HUES6 (cell line): Measurements from ENCODE around the gene SLC6A19.

Source experiments
- H3K27ac ChIP-seq: 2 replicates; pipeline ENCODE4 v1.7.0; 2013; ENCODE audit warnings: low read depth, mild to moderate bottlenecking, low read length, inconsistent platforms
- H3K27me3 ChIP-seq: 2 replicates; pipeline ENCODE4 v1.6.1; 2013; ENCODE audit warnings: low read length; ENCODE audit not compliant: control insufficient read depth, insufficient read depth
- H3K36me3 ChIP-seq: 2 replicates; pipeline ENCODE4 v1.6.1; 2013; ENCODE audit warnings: low read length; ENCODE audit not compliant: control insufficient read depth, insufficient read depth
- H3K4me1 ChIP-seq: 2 replicates; pipeline ENCODE4 v1.6.1; 2013; ENCODE audit warnings: low read length; ENCODE audit not compliant: control insufficient read depth, insufficient read depth
- H3K4me3 ChIP-seq: 2 replicates; pipeline ENCODE4 v1.5.1; 2013; ENCODE audit warnings: low read depth, low read length
- H3K9ac ChIP-seq: one replicate; pipeline ENCODE4 v1.6.1; 2013; ENCODE audit warnings: mild to moderate bottlenecking, low read length
- H3K9me3 ChIP-seq: 2 replicates; pipeline ENCODE4 v1.6.1; 2013; ENCODE audit warnings: low read depth, low read length; ENCODE audit not compliant: control insufficient read depth, insufficient read depth

The SLC6A19 gene

DNA sequence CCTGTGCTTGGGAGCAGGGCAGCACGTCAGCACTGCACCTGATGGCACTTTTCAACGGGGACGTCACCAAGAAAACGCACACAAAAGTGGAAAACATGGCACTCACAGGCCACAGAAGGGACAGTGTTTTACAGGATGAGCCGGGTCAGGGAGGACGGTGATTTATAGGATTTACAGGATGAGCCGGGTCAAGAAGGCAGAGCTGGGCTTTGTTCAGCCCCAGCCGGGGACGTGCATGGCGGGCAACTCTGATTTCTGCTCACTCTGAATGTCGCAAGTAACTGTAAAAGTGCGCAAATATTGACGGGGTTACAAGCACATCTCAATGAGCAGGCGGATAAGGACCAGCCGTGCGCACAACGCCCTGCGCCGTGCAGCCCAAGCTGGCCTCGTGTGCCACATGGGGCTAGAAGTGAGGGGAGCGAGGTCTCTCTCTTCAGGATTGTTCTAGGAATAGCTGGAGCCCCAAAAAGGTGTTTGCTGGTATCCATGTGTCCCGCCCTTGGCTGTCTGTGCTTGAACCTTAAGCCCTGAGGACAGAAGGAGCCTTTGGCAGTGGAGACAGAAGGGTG is 40.2 kb downstream of the SLC6A19 start:
- no peak overlapping the region for H3K9ac ChIP-seq
- peaks cover 5% of the 10 kb centered on the region; the same call in 1 of the 2 replicates for H3K27me3 ChIP-seq
- no peak overlapping the region for H3K4me3 ChIP-seq
- no peak overlapping the region for H3K27ac ChIP-seq
- peaks cover 2% of the 10 kb centered on the region for H3K9me3 ChIP-seq
- no peaks in the 10 kb centered on the region for H3K36me3 ChIP-seq
- 0 out of 2 replicates have a peak, but pooled peaks cover 4% of the 10 kb centered on the region for H3K4me1 ChIP-seq

DNA sequence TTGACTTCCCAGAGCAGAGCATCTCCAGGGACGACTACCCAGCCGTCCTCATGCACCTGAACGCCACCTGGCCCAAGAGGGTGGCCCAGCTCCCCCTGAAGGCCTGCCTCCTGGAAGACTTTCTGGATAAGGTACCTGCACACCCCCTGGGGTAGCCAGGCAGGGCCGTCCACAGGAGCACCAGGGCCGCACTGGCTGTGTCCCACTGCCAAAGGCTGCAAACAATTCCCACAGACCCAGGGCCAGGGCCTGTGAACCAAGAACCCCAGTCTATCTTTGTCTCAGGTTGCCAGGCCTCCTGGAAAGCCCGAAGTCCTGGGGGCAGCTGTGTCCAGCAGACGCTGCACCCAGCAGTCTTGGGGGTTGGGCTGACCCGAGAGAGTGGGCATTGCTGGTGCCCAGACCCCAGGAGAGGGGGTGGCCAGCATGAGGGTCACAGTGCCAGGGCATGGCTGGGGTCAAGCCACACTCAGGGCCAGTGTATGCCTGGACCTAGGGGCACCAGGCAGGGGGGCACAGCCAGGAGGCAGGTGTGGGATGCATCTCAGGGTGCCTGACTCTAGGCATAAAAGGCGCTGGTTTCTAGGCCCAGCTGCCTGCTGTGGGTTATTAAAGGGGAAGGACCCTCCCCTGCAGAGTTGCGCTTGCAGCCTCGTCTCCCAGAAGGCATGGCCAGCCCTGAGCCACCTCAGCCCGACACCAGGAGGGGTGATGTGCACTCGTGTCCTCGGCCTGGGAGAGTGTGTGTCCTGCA is 41.5 kb downstream of the SLC6A19 start:
- Histone ChIP-seq H3K27ac (no peak overlapping the region), H3K36me3 (no peaks in the 10 kb centered on the region), H3K4me1 (0 out of 2 replicates have a peak, but pooled peaks cover 4% of the 10 kb centered on the region), H3K4me3 (no peak overlapping the region), H3K27me3 (peaks cover 15% of the 10 kb centered on the region; the same call in 1 of the 2 replicates), H3K9me3 (no peaks in the 10 kb centered on the region), H3K9ac (no peak overlapping the region)

DNA sequence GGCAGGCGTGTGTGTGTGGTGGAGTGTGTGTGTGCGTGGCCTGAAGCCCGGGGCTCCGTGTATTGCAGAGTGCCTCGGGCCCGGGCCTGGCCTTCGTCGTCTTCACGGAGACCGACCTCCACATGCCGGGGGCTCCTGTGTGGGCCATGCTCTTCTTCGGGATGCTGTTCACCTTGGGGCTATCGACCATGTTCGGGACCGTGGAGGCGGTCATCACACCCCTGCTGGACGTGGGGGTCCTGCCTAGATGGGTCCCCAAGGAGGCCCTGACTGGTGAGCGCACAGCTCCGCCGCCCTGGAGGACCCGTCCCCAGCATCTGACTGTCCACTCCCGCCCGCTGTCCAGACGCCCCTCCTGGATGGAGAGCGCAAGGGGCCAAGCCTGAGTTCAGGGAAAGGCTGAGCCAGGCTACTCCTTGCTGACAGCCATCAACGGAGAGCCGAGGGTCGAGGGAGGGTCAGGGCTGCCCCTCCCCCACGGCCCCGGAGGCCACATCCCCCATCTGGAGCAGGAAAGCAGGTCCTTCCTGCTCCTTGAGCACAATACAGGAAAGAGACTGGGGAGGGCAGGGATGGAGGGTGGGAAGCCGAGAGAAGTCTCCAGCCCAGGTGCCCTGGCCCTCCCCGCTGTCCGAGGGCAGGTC is 42.2 kb downstream of the SLC6A19 start:
- Histone ChIP-seq H3K27me3 (peaks cover 18% of the 10 kb centered on the region; the same call in 1 of the 2 replicates), H3K9ac (no peak overlapping the region), H3K27ac (no peak overlapping the region), H3K36me3 (no peaks in the 10 kb centered on the region), H3K4me1 (0 out of 2 replicates have a peak, but pooled peaks cover 4% of the 10 kb centered on the region), H3K9me3 (no peaks in the 10 kb centered on the region), H3K4me3 (no peak overlapping the region)

DNA sequence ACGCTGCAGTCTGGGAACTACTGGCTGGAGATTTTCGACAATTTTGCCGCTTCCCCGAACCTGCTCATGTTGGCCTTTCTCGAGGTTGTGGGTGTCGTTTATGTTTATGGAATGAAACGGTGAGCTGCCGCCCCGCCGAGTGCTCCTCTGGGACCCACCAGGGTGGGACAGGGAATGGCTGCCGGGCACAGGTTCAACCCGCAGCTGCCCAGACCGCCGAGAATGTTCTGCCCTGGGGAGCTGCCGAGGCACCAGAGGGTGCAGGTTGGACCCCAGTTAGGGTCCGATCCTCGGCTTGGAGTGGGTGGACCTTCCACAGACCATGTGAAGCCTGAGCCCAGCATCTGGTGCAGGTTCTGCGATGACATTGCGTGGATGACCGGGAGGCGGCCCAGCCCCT is 42.9 kb downstream of the SLC6A19 start:
- Histone ChIP-seq H3K4me3 (no peak overlapping the region), H3K9me3 (no peaks in the 10 kb centered on the region), H3K36me3 (no peaks in the 10 kb centered on the region), H3K27me3 (peaks cover 18% of the 10 kb centered on the region; the same call in 1 of the 2 replicates), H3K4me1 (0 out of 2 replicates have a peak, but pooled peaks cover 4% of the 10 kb centered on the region), H3K9ac (no peak overlapping the region), H3K27ac (no peak overlapping the region)

DNA sequence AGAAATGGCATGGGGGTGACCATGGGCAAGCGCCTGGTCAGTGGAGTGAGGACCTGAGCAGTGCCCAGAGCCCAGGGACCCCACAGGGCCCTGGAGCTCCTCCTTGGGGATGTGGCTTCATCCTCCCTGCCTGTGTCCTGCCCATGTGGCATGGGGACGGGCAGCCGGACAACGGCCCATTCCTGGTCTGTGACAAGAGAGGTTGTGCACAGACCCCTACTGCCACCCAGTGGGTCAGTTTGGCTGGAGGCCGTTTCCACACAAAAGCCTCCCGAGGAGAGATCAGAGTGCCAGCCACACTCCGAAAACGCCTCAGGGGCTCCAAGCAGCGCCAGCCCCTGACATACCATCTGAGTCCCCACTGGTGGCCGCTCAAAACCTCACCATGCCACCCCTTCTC is 43.6 kb downstream of the SLC6A19 start:
- no peaks in the 10 kb centered on the region for H3K36me3 ChIP-seq
- peaks cover 18% of the 10 kb centered on the region; the same call in 1 of the 2 replicates for H3K27me3 ChIP-seq

DNA sequence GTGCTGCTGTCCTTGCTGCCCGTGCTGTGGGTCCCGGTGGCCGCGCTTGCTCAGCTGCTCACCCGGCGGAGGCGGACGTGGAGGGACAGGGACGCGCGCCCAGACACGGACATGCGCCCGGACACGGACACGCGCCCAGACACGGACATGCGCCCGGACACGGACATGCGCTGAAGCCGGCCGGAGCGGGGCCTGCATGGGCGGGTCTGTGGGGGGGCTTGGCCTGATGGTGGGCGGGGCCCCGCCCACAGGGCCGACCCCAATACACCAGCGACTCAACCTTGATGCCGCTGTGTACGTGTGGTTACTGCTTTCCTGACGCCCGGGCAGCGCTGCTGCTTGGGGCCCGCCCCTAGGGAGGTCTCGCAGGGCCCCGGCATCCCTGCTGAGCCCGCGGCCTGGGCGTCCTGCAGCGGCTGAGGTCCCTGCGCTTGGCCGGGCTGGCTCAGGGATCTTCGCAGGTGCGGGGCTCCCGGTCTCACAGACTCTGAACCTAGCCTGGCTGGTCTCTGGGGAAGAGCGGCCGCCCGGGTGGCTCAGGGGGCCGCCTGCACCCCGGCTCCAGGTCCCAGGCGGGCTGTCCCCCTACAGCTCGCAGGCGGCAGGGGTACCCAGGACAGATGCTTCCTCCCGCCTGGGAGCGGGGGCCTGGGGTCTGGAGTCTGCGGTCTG is 44.6 kb downstream of the SLC6A19 start:
- Histone ChIP-seq H3K27me3 (peaks cover 18% of the 10 kb centered on the region; the same call in 1 of the 2 replicates), H3K36me3 (no peaks in the 10 kb centered on the region), H3K9me3 (no peaks in the 10 kb centered on the region), H3K4me1 (0 out of 2 replicates have a peak, but pooled peaks cover 4% of the 10 kb centered on the region), H3K4me3 (no peak overlapping the region), H3K27ac (no peak overlapping the region), H3K9ac (no peak overlapping the region)

More for the DNA sequence above, 43.6 kb downstream of the SLC6A19 start:
- H3K9me3 ChIP-seq = no peaks in the 10 kb centered on the region
- H3K4me1 ChIP-seq = 0 out of 2 replicates have a peak, but pooled peaks cover 4% of the 10 kb centered on the region
- no peak overlapping the region for H3K9ac ChIP-seq
- H3K27ac ChIP-seq = no peak overlapping the region
- no peak overlapping the region for H3K4me3 ChIP-seq

DNA sequence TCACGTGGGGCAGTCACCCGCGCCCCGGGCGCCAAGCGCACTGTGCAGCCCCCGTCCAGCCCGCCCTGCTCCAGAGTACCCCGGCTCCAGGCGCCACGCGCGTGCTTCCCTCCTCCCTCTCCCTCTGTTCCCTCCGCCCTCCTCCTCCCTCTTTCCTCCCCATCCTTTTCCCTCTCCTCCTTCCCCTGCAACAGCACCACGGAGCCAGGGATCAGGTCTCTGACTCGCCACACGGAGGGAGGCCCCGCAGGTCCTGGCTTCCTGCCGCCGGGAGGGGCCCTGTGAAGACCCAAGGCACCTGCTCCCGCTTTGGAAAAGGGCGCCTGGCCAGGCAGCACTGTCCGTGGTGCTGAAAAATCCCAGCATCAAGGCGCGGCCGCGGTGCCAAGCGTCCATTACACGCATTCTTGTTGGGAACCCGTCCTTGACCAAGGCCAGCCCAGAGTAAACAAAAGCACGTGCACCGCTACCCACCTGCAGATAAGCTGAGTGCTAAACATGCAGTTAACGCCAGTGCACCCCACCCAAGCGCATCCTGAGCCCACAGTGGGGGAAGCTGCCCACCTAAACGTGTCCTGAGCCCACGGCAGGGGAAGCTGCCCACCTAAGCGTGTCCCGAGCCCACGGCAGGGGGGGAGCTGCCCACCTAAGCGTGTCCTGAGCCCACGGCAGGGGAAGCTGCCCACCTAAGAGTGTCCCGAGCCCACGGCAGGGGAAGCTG is 45.5 kb downstream of the SLC6A19 start:
- H3K4me3 ChIP-seq = no peak overlapping the region
- H3K9ac ChIP-seq = no peak overlapping the region
- no peaks in the 10 kb centered on the region for H3K36me3 ChIP-seq
- H3K27ac ChIP-seq = no peak overlapping the region
- H3K4me1 ChIP-seq = 0 out of 2 replicates have a peak, but pooled peaks cover 4% of the 10 kb centered on the region
- H3K27me3 ChIP-seq = peaks cover 18% of the 10 kb centered on the region; the same call in 1 of the 2 replicates
- no peaks in the 10 kb centered on the region for H3K9me3 ChIP-seq

DNA sequence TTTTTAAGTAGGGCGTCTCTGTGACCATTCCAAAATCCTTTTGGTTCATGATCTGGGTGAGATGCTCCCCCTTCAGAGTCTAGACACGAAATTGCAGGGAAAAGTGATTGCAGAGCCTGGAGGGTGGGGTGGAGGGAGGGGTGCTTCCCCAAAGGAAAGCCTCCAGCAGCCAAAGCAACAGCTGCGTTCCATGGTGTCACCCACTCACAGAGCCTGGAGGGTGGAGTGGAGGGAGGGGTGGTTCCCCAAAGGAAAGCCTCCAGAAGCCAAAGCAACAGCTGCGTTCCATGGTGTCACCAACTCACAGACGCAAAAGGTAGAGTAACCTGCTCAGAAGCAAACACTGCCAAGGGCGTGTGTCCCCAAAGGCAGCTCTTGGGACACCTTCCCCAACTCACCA is 46.4 kb downstream of the SLC6A19 start:
- Histone ChIP-seq H3K9ac (no peak overlapping the region), H3K27me3 (peaks cover 18% of the 10 kb centered on the region; the same call in 1 of the 2 replicates), H3K4me1 (0 out of 2 replicates have a peak, but pooled peaks cover 4% of the 10 kb centered on the region), H3K4me3 (no peak overlapping the region), H3K9me3 (no peaks in the 10 kb centered on the region), H3K27ac (no peak overlapping the region), H3K36me3 (no peaks in the 10 kb centered on the region)

DNA sequence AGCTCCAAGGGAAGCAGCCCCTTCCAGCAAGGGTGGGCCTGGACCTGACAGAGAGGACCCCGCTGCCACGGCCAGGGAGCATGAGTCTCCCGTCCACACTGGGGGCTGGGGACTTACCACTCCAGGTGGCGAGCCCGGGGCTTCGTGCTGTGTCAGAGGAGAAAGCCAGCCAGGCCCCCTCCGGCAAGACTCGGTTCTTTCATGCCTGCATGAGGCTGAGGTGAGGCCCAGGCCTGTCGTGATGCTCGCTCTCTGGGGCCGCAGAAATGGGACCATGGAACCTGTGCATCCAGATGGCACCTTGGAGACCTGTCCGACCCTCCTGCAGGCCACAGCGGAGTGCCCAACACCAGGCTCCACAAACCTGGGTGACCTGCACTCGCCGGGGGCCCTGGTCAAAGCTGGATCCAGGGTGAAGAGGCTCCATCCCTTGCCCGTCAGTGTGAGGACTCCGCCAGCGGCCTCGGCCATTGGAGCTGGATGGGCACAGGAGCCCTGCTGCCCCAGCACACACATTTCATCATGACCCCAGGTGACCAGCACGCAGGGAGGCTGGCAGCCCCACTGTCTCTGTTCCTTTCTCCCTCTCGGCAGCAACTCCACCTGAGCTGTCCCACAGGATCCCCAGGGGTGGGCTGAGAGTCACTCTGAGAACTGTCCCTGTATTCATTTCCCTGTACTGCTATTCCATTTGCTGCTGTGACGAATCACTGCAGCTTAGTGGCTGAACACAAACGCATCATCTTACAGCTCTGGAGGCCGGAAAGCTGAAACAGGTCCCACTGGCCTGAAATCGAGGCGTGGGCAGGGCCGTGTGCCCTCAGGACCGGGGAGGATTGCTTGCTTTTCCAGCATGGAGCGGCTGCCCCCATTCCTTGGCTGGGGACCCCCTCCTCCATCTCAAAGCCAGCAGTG is 48.2 kb downstream of the SLC6A19 start:
- Histone ChIP-seq H3K4me3 (no peak overlapping the region), H3K9me3 (no peaks in the 10 kb centered on the region), H3K36me3 (no peaks in the 10 kb centered on the region), H3K9ac (no peak overlapping the region), H3K27ac (no peak overlapping the region), H3K4me1 (no peaks in the 10 kb centered on the region), H3K27me3 (peaks cover 18% of the 10 kb centered on the region; the same call in 1 of the 2 replicates)
